ENCODE data around the gene TMEM168. TPM values are rescaled to one million over a fixed set of nuclear protein-coding genes. Genes with fewer than 3 reads are reported as not detected.
"Not testable (repeated sequence)": the region's sequence is repeated elsewhere in the genome, so short reads cannot be mapped to it uniquely, and the experiment has no call there.

Gene TMEM168, protein sequence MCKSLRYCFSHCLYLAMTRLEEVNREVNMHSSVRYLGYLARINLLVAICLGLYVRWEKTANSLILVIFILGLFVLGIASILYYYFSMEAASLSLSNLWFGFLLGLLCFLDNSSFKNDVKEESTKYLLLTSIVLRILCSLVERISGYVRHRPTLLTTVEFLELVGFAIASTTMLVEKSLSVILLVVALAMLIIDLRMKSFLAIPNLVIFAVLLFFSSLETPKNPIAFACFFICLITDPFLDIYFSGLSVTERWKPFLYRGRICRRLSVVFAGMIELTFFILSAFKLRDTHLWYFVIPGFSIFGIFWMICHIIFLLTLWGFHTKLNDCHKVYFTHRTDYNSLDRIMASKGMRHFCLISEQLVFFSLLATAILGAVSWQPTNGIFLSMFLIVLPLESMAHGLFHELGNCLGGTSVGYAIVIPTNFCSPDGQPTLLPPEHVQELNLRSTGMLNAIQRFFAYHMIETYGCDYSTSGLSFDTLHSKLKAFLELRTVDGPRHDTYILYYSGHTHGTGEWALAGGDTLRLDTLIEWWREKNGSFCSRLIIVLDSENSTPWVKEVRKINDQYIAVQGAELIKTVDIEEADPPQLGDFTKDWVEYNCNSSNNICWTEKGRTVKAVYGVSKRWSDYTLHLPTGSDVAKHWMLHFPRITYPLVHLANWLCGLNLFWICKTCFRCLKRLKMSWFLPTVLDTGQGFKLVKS
- 7.4 and 9.5 TPM in 2 replicates for total RNA-seq

DNA sequence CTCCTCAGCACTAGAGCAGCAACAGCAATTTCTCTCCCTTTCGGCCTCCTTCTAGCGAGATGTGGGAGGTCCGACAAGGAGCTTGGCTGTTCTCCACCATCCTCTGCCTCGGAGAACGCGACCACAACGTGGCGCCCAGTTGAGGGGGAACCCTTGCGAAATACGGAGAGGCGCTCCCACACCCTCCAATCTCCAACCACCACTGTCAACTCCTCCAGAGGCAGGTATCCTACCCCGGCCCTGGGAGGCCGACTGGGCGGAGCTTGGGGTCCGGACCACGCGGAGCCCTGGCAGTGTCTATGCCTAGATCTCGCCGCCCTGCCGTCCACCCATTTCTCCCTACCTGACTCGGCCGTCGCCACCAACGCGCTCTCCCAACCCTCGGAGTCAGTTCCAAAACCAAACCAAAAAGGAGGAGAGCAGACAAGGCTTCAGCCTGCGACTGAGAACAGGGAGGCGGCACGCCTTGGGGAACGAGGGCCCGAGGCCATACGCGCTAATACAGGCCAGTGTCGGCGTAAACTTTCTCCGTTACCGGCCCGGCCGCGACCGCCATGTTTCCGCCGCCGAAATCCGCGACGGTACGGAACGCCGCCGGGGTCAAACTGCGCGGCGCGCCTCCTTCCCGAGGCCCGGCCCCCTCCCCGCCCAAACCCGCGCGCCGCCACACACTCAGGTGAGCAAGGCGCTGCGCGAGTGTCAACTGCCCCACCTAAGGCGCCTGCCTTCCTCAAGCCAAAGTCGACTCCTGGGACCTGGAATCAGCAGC, at the start of gene TMEM168:
Gene TMEM168 (minus strand): TSS at position 577 of the 769 bp plus-strand sequence. CDS start 5,568 bp downstream, outside the sequence.
- DNase-seq (ENCODE audit: low read depth in 2 of 2): peak; percentile 82 to 86

DNA sequence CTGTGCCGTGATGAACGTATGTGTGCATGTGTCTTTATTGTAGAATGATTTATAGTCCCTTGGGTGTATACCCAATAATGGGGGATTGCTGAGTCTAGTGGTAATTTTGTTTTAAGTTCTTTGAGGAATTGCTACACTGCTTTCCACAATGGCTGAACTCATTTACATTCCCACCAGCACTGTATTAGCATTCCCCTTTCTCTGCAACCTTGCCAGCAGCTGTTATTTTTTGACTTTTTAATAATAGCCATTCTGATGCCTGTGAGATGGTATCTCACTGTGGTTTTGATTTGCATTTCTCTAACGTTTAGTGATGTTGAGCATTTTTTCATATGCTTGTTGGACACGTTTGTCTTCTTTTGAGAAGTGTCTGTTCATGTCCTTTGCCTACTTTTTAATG, 45.7 kb upstream of the TMEM168 start:
- not testable (repeated sequence) for DNase-seq (ENCODE audit: low read depth in 2 of 2)

DNA sequence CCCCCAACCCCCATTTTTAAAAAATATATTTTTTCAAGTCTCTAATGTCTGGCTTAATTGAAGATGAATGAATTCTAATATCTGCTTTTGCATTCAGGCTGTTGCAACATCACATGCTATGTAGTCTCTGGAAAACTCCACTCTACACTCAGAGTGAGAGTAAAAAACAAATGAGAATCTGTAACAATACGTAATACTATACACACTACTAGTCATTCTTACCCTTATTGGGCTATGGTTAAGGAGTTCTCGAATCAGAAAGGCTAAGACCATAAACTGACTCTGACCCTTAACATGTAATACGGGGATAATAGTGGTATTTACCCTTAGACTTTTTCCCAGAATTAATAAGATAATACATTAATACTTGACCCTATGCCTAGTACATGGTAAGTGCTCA, 42.9 kb upstream of the TMEM168 start:
- DNase-seq (ENCODE audit: low read depth in 2 of 2): no peak

DNA sequence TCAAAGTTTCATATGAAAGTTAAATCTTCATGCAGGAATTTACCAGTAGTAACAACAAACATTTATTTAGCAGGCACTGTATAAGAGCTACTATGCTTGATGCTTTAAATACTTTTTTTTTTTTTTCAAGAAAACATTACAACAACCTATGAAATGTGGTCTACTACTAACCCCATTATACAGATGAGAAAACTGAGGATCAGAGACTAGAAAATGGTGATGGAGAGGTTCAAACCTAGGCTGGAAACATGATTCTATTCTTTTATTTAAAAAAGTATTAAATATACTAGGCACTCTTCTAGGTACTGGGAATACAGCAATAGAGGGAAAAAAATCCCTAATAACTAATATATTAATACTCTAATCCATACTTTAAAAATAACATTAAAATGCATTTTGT, 40.6 kb upstream of the TMEM168 start:
- no peak for DNase-seq (ENCODE audit: low read depth in 2 of 2)

DNA sequence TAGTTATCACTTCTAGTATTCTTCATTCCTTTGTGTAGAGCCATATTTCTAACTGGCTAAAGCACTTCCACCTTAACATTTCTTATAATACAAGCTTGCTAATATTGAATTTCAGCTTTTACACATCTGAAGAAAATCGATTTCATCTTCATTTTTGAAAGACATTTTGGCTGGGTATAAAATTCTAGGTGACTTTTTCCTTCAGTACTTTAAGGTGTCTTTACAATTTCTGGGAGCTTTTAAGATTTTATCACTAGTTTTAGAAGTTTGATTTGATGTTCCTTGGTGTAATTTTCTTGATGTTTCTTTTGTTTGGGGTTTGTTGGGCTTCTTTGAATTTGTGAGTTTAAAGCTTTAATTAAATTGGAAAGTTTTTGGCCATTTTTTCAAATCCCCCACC, 38.5 kb upstream of the TMEM168 start:
- no peak for DNase-seq (ENCODE audit: low read depth in 2 of 2)

DNA sequence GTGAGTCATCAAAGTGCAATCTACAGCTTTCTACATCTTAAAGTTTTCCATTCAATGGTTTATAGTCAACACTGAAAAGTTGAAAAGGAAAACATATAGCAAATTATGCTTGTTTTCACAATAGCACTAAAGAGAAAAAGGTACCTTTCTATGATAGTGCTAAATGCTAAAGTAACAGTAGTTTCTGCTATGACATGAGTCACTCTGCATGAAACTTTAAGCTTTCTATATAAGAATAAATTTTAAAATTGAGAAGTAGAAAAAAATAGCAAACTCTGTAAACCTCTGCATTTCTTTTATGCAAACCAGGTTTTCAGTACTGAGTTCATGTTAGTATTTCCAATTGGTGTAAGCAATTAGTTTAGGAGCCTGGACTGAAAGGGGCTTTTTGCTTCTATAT, 31.2 kb upstream of the TMEM168 start:
- no peak for DNase-seq (ENCODE audit: low read depth in 2 of 2)

DNA sequence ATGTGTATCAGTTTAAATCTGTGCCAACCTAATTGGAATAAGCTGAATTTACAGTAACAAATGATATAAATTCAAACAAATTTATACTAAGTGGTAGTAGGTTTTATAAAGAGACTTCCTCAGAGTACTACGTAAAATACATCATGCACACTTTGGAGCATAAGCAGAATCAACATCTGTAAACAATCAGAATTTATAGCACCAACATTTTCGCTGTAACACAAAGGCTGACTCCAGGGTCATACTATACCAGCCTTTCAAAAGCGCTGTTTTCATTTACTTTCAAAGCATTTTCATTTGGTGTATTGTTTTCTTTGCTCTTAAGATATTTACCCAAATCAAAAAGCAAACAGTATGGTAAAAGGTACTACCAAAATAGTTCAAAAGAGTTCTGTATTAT, 29.3 kb upstream of the TMEM168 start:
- no peak for DNase-seq (ENCODE audit: low read depth in 2 of 2)

DNA sequence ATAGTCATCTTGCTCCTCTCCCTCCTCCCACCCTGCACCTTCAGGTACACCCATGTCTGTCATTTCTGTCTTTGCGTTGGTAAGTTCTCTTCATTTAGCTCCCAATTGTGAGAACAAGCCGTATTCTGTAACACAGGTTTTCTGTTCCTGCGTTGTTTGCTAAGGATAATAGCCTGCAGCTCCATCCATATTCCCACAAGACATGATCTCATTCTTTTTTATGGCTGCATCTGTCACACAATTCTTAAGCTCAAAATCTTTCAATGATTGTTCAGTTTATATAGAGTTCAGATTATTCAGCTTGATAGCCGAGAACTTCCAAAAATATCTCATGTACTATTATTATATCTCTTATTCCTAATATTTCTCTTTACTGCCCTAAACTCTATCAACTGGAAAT, 16.0 kb upstream of the TMEM168 start:
- no peak for DNase-seq (ENCODE audit: low read depth in 2 of 2)

DNA sequence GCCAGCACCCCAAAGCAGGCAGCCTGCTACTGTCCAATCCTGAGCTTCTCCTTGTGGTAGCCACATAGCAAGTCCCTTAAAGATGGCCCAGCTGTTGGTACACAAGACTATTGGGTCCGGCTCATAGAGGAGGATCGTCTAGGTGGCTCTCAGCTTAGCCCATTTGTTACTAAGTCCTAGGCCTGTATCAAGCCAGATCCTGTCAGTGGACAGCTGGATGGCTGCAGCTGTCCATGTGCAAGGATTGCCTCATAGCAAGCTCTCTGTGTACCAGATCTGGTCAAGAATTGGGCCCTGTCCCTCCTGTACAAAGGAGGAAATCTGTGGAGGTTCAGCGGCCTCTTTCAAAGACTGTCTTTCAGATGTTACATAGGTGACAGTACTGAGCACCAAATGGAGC, 12.2 kb upstream of the TMEM168 start:
- DNase-seq (ENCODE audit: low read depth in 2 of 2): no peak

DNA sequence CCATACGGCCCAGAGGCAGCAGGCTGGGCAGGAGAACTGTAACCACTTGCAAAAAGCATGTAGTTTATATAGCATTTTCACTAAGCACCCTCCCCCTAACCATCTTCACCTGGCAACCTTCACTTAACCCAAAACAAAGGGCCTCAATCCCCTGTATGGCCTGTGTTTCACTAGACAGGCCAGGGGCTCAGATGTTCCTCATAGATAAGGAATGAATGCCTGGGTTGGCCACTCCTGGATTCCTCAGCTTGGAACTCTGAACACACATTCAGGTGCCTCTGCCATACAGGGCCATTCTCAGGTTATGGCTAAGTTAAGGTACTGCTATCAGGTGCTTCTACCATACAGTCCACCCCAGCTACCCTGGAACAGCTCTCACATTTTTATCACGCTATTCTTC, 10.3 kb upstream of the TMEM168 start:
- no peak for DNase-seq (ENCODE audit: low read depth in 2 of 2)

DNA sequence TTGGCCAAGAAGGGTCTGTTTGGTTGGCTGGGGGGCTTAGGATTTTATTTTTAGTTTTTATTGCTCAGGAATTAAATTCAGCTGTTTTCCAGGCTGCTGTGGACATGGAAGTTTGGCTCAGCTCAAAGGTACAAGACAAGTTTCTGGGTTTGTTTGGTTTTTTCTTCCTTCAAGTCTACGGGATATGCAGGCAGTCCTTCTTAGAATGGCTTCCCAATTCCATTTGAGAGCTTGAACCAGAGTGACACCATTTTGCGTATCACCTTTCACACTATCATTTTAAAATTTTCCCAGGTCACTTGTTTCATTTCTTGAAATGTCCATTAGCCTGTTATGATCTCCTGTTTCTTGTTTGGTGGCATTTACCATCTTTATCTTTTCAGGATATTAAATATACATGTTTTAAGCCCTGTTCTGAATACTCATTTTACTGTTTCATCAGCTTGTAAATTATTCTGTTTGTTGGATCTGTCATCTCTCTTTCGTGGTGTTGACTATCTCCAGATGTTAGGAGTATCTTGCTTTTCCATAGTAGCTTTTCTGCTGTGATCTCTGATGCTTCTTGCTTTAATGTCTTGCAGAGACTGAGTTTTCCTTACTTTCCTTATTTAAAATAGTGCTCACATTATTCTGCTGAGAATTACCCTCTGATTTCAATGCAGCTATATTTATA, 9.4 kb upstream of the TMEM168 start:
- DNase-seq (ENCODE audit: low read depth in 2 of 2): no peak

DNA sequence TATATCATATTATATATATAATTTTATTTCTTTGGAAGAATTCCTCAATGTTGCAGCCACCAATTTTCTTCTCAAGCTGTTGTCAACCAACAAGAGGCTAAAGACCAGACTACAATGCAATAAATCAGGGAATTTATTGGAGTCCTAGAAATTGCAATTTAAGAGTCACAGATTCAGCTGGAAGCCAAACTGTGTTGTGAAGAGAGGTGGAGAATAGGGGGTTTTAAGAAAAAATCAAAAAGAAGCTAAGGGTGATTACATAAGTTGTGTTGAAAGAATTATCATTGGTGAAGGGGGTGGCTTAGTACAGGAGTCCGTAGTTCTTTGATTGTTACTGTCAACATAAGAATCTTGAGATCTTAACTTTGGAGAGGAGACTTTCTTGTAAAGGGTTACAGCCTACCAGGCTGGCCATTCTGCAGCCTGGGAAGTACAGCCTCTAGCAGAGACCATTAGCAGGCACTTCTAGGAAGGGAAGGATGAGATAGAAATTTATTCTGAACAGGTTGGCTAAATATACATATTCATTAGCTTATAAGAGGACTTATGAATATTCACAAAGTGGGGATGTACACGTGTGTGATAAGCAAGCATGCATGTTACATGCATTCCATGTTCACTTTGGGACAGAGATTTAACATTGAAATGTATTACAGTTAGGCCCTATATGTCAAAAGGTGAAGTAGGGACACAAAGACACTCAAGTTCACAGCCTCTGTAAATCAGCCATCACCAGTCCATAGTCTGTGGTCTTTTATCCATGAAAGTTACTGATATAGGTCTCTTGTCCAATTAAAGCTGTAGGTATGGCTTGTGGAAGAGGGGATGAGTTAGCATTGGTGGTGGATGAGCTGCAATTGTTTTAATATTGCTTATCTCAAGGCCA, 8.3 kb upstream of the TMEM168 start:
- no peak for DNase-seq (ENCODE audit: low read depth in 2 of 2)

DNA sequence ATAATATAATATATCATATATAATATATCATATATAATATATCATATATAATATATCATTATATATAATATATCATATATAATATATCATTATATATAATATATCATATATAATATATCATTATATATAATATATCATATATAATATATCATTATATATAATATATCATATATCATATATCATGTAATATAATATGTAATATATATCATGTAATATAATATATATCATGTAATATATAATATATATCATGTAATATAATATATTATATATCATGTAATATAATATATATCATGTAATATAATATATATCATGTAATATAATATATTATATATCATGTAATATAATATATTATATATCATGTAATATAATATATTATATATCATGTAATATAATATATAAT, 6.4 kb upstream of the TMEM168 start:
- not testable (repeated sequence) for DNase-seq (ENCODE audit: low read depth in 2 of 2)

DNA sequence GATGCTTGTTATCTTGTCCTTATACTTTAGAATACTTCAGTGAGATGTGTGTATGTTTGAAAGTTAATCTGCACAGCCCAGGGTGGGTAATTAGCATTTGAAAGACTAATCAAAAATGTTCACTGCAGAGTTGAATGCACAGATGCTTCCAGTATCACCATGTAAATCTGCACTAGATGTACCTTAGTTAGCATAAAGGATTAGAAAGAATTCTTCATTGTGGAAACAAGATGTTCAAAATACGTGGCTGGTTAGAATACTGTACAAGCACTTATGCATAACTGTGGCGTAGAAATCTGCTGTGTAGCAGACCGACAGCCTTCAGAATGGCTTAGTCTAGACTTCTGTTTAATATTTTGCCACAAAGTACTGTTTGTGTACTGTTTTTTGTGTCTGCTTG, 2.2 kb upstream of the TMEM168 start:
- no peak for DNase-seq (ENCODE audit: low read depth in 2 of 2)

DNA sequence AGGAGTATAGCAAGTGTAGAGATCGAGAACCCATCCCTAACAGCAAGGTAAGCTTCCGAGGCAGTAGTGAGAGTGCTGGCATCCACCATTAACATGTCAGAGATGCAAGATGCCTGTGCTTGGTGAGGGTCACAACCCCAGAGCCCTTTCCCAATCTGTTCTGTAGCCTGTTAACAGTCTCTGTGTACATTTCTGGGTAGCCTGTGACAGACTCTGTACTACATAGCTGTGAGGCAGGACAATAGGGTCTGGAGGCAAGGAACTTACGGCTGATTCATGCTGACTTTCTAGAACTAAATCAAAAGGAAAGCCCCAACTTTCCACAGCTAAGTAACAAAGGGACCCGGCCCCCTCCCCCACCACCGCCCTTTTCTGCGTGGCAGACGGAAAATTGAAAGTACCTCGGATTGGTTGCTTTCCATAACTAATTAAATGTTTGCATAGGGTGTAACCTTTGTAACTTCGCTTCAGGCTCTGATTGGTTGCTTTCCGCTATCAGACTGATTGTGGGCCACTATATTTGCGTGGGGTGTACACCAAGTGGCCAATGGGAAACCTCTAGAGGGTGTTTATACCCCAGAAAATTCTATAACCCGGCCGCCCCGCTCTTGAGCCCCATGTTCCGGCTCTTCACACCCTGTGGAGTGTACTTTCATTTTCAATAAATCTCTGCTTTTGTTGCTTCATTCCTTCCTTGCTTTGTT, 1.4 kb upstream of the TMEM168 start:
- DNase-seq (ENCODE audit: low read depth in 2 of 2): no peak

DNA sequence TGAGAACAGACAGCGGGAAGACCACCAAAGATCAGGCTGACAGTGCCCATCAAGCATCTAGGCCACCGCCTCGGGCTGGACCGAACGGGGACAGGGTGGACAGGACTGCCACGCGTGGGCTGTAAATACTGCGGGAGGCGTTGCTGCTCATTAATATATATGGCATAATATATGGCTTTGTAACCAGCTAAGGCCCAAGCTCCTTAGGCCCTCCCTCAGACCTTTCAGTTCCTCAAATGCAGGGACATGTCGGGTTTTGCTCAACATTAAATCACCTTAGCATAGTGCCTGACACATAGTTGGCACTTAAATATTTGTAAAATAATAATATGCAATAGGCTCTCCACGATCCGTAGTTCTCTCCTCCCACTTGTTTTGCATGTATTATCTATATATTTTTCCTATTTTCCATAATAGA, 402 bp upstream of the TMEM168 start:
- no peak for DNase-seq (ENCODE audit: low read depth in 2 of 2)

DNA sequence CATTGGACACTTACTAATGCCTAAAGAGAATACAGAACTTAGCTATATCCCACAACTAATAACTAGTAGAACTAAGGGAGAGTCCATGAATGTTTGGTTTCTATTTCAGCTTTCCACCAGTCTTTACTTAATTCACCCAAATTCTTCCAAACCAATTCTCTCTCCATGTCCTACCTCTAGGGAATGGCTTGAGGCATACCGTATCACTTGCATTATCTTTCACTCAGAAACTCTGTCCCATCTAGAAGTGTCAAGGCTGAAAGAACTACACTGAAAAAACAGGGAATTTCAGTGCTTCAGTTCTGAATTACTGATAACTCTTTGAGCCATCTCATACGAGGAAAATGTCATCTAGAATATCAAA, 758 bp downstream of the TMEM168 start:
- DNase-seq (ENCODE audit: low read depth in 2 of 2): no peak

DNA sequence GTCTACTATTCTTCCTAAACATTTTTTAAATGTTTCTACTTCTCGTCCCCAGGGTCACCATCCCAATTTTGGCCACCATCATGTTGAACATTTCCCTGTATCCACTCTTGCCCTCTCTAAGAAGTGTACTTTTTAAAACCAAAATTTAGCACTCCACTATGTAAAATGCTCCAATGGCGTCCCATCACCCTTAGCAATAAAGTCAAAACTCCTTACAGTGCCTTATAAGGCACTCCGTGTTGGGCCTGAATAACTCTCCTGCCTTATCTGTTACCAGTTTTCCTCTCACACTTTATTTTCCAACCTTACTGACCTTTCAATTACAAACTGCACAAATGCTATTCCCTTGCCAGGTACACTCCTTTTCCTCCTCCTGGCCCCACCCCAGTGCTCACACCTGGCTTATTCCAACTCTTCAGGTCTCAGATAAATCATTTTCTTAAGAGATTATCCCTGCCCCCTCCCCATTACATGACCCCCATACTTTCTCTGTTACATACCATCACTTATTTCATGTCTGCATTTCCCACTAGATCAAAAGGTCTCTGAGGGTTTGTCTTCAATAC, 1.3 kb downstream of the TMEM168 start:
- peak in 1 of 2 donors; percentile 21 for DNase-seq (ENCODE audit: low read depth in 2 of 2)

DNA sequence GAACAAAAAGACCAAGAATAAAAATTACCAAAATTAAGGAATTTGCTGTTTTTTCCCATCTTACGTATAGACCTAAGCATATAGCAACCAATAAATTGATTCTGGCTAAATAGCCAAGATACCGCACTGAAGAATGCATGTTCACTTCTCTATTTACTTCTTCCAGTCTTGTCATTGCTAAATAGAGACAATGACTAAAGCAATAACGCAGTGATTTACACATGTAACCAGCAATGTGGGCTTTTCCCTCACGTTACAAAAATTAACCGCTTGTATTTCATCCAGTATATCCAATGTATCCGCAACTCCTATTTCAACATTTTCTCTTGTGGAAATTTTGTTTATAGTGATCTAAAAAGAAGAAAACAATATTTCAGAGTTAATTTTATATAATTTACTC, 5.6 kb downstream of the TMEM168 start:
- DNase-seq (ENCODE audit: low read depth in 2 of 2): no peak

DNA sequence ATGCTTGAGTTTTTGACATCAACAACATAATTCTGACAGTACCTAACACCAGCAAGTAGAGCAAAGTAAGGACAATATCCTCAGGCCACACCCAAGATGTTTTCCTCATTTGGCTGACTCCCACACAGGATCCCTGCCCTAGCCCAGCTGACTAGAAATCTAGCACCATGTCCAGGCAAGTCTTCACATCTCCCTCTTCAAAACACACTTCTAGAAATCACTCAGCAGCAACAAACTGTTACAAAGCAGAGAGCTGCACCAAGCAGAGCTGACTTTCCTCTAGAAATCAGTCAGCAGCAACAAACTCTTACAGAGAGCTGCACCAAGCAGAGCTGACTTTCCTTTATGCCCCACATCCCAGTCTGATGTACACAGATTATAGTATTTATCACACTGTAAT, 7.7 kb downstream of the TMEM168 start:
- no peak for DNase-seq (ENCODE audit: low read depth in 2 of 2)
